Globus pallidus (tissue), 1 donor: ENCODE data around the gene GRB2.
A peak's percentile ranks its signal among the peaks of the same experiment; 100 is the strongest.
"Not testable (repeated sequence)": the region's sequence is repeated elsewhere in the genome, so short reads cannot be mapped to it uniquely, and the experiment has no call there.

Experiments
- DNase-seq: peaks from one replicate; pipeline ENCODE4 v3.0.0-alpha.2; 2015; ENCODE audit warnings: low spot score

The GRB2 gene

DNA sequence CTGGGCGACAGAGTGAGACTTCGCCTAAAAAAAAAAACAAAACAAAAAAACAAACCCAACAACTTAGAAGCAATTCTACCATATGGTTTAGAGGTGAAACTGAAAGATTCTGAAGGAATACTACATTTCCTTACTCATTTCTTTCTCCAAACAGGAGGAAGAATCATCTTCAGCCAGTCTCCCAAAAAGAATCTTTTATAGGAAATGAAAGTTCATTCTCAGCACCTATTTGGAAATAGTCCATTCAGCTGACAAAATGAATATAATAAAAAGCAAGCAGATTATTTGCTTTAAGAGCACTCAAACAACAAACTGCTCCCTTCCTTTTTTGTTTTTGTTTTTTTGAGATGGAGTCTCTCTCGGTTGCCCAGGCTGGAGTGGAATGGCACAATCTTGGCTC, 17.7 kb downstream of the GRB2 start:
- no peak for DNase-seq

GRCh38 chr17:75386430-75386829, 19.0 kb downstream of the GRB2 start:
- DNase-seq = no peak

GRCh38 chr17:75384751-75385150, 20.7 kb downstream of the GRB2 start:
- no peak for DNase-seq

DNA sequence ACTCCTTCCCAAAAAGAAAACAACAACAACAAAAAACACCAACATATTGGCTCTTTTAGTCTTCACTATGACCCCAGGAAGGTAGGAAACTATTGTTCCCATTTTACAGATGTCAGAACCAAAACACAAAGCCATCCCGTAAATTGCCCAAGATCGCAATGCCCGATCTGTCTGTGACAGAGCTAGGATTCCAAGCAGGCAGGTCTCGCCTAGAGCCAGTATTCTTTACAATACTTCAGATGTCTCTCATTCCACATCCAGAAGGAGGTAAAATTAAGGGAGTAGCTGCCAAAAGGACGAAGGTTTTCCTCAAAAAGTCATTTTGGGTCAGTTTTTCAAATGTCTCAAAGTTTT, 21.7 kb downstream of the GRB2 start:
- DNase-seq = no peak

DNA sequence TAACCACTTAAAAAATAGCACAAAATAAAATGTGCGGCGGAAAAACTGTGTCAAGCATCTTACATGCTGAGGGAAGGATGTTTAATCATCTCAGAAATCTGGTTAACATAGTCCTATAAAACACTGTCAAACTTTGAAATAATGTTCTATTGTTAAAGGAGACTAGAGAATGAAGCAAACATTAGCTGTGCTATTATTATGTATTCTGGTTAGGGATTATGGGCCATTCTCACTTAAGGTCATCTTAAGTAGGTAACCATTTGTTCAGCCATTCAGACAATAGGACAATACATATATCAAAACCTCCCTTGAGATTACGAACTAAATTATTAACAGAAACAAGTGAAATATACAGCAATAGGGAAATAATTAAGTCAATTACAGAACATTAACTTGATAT, 24.7 kb downstream of the GRB2 start:
- no peak for DNase-seq

GRCh38 chr17:75380315-75380714, 25.2 kb downstream of the GRB2 start:
- DNase-seq = peak; percentile 41

DNA sequence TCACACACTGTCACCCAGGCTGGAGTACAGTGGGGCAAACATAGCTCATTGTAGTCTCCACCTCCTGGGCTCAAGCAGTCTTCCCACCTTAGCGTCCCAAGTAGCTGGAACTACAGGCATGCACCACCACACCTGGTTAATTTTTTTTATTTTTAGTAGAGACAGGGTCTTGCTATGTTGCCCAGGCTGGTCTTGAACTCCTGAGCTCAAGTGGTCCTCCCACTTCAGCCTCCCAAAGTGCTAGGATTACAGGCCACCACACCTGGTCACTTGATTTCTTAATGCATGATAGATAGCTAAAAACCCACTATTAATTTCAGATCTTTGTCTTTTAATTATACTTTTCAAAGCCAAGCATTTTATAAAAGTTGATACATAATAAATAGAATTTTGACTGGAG, 26.1 kb downstream of the GRB2 start:
- DNase-seq = not testable (repeated sequence)

GRCh38 chr17:75373280-75373679, 32.2 kb downstream of the GRB2 start:
- DNase-seq = no peak

DNA sequence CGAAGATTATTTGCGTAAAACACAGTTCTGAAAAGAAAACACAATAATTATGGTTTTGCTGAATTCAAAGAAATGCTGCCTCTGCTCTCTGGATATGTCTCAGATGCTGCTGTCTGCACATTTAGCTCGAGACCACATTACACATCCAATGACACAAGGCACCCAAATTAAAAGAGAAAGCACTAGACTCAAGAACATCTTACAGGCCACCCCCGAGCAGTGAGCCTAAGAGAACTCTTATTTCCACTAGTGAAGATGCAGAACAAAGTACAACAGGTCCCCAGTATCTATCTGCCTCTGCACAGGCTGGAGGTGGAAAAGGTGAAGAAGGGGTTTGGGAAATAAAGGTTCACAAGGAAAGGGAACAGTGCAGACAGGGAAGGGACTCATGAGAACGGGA, 33.5 kb downstream of the GRB2 start:
- DNase-seq = no peak

GRCh38 chr17:75371339-75371738, 34.1 kb downstream of the GRB2 start:
- DNase-seq = no peak

DNA sequence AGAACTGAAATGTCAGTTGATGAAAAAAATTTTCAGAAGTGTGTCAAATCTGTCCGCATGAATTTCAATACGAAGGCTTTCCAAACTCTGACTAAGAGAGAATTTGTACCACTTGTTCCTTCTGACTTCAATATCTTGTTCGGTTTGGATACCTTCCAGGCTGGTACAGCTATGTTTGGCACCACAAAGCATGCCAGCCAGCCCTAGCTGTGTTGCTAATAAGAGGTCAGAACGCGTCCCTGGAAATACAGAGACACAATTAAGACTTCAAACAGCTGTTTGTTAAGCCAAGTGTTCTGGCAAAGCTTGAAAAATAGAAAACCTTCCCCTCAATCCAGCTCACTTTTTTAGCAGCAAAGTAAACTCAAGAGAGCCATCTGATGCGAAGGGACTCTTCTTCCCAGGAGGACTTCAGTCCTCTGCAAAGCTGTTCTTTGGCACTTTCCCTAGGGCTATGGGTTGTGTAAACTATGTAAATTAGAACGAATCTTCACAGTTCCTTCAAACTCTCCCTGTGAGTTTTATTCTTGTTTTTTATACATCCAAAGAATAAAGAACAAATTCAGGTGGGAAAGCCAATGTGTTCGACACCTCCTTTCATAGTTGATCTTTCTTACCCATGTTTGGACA, 35.1 kb downstream of the GRB2 start:
- DNase-seq = peak; percentile 68

DNA sequence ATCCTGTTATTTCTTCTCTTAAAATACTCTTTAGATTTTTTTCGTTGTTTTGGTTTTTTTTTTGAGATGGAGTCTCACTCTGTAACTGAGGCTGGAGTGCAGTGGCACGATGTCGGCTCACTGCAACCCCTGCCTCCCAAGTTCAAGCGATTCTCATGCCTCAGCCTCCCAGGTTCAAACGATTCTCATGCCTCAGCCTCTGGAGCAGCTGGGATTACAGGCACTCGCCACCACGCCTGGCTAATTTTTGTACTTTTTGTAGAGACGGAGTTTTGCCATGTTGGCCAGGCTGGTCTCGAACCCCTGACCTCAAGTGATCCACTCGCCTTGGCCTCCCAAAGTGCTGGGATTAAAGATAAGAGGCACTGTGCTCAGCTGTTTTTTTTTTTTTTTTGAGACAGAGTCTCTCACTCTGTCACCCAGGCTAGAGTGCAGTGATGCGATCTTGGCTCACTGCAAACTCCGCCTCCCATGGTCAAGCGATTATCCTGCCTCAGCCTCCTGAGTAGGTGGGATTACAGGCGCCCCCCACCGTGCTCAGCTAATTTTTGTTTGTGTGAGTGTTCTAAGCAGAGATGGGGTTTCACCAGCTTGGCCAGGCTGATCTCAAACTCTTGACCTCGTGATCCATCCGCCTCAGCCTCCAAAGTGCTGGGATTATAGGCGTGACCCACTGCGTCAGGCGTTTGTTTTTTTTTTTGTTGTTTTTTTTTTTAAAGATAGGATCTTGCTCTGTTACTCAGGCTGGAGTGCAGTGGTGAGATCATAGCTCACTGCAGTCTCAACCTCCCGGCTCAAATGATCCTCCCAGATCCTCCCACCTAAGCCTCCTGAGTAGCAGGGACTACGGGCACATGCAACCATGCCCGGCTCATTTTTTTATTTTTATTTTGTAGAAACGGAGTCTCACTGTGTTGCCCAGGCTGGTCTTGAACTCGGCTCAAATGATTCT, 37.4 kb downstream of the GRB2 start:
- DNase-seq = not testable (repeated sequence)

DNA sequence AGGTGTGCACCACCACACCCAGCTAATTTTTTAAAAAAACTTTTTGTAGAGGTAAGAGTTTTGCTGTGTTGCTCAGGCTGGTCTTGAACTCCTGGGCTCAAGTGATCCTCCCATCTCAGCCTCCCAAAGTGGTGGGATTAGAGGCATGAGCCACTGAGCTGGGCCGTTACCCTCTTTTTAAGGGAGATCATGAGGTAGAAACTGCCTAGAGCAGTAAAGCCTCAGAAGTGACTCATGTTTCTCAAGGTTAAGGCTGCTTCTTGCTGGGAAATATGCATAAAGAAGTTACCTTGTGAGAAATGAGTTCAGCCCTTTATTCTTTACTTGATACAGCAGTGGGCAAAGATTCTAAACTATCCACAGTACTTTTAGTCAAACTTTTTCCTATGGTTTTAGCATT, 38.2 kb downstream of the GRB2 start:
- DNase-seq = no peak

- DNase-seq = no peak
Measured at GRCh38 chr17:75366432-75366831, 39.0 kb downstream of the GRB2 start.

GRCh38 chr17:75365931-75366275, 39.6 kb downstream of the GRB2 start:
- no peak for DNase-seq

GRCh38 chr17:75365009-75365930, 40.2 kb downstream of the GRB2 start:
- no peak for DNase-seq

DNA sequence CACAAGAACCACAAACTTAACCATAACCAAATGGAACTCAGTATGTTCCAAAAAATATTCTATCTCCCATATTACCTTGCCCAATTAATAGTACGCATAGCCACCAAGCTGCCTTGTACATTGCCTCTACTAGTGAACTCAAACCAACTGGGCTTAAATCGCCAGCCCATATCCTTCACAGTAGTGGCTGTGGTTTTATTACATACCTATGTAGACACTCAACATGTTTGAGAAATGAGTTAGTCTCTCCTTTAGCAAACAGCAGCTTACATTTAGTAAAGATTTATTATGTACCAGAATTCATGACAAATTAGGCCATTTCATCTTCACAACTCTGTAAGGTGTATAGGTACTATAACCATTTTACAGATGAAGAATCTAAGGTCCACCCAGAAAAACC, 41.4 kb downstream of the GRB2 start:
- DNase-seq = no peak

DNA sequence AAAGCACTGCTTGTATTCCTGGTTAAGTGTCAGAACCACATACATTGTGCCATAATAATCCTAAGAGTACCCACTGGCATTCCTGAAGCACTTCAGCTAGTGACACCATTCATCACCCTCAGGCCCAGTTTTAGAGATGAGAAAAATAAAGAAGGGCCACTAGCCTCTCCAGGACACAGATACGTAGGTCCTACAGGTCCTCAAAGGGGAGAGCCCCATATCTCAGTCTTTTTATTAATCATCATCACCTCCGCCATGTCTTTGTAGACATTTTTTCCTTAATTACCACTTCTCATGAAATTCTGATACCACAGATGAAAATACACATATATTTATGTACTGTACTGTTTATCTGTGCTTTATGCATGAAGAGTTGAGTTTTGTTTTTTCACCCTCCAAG, 43.5 kb downstream of the GRB2 start:
- no peak for DNase-seq

DNA sequence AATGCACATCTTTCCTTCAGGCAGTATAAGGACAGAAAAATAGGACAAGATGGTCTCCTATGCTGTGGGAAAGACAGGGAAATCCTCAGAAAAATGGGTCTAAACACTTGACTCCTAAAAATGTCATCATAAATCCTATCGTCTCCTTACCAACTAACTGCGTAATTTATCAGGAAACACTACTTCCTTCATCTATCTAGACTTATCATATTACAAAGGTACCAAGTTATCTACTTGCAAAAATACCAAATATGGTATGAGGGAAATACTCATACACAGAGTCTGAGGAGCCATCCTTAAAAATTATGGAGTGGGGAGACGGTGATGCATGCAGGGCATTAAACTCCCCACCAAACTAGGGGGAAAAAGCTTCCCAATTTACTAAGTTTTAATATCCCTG, 44.1 kb downstream of the GRB2 start:
- DNase-seq = no peak

GRCh38 chr17:75356260-75356937, 49.1 kb downstream of the GRB2 start:
- DNase-seq = no peak

- no peak for DNase-seq
Measured at GRCh38 chr17:75353176-75353575, 52.3 kb downstream of the GRB2 start.

GRCh38 chr17:75352079-75352569, 53.4 kb downstream of the GRB2 start:
- no peak for DNase-seq
